GM21528 (cell line): ENCODE data around the gene PEF1.
"Not testable (repeated sequence)": the region's sequence is repeated elsewhere in the genome, so short reads cannot be mapped to it uniquely, and the experiment has no call there.

Experiments
- ATAC-seq: cut with Tn5 transposase; IDR thresholded peaks from one replicate; pipeline ENCODE4 v1.9.1; 2021; ENCODE audit warnings: mild to moderate bottlenecking, moderate library complexity; ENCODE audit not compliant: unreplicated experiment, low FRiP score

The PEF1 gene

DNA sequence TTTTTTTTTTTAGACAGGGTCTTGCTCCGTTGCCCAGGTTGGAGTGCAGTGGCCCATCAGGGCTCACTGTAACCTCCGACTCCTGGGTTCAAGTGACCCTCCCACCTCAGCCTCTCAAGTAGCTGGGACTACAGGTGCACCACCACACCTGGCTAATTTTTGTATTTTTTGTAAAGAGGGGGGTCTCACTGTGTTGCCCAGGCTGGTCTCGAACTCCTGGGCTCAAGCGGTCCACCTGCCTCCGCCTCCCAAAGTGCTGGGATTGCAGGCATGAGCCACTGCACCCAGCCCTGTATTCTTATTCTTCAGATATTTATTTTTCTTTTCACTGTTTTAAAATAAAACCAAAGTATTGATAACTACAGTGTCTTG, 57.4 kb downstream of the PEF1 start:
- not testable (repeated sequence) for ATAC-seq

DNA sequence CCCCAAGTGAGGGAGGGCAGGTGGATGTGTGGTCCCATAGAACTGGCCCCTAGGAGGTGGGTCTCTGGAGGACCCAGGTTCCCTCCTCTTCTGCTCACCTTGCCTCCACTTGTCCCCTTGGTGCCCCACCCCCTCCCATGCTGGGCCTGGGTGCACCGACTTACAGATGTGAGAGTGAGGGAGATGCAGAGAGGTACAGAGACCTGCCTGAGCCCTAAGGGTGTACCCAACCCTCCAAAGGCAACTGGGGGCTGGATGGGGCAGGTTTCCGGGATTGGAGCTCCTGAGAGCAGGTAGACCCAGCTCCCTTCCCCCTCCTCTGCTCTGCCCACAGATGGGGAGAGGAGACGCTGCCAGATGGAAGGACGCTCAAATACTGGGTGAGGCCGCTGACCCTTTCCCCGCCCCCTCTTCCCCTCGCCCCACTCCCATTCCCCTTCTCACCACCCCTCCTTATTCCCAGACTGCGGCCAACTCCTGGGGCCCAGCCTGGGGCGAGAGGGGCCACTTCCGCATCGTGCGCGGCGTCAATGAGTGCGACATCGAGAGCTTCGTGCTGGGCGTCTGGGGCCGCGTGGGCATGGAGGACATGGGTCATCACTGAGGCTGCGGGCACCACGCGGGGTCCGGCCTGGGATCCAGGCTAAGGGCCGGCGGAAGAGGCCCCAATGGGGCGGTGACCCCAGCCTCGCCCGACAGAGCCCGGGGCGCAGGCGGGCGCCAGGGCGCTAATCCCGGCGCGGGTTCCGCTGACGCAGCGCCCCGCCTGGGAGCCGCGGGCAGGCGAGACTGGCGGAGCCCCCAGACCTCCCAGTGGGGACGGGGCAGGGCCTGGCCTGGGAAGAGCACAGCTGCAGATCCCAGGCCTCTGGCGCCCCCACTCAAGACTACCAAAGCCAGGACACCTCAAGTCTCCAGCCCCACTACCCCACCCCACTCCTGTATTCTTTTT, 58.0 kb downstream of the PEF1 start:
- no peak for ATAC-seq

DNA sequence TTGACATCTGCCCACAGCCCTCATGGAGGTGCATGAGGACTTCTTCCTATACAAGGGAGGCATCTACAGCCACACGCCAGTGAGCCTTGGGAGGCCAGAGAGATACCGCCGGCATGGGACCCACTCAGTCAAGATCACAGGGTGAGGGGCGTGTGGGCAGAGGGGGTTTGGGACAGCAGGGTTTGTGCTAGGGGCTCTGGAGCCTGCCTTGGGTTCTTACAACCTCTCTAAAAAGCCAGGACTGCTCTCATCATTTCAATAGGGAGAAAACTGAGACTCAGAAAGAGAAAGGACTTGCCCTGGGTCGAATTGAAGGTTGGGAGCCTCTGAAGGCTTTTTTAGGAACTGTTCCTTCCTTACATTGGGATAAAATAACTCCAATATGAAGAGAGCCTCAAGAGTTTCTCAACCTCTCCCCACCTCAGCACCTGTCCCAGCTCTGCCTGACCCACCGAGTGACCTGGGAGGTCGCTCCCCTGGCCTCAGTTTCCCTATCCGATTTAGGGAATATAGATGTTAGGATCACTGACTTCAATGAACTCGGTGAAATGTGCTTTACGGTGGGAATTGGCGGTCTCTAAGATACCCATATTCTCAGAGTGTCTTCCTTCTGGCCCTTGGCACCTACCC, 58.8 kb downstream of the PEF1 start:
- no peak for ATAC-seq

DNA sequence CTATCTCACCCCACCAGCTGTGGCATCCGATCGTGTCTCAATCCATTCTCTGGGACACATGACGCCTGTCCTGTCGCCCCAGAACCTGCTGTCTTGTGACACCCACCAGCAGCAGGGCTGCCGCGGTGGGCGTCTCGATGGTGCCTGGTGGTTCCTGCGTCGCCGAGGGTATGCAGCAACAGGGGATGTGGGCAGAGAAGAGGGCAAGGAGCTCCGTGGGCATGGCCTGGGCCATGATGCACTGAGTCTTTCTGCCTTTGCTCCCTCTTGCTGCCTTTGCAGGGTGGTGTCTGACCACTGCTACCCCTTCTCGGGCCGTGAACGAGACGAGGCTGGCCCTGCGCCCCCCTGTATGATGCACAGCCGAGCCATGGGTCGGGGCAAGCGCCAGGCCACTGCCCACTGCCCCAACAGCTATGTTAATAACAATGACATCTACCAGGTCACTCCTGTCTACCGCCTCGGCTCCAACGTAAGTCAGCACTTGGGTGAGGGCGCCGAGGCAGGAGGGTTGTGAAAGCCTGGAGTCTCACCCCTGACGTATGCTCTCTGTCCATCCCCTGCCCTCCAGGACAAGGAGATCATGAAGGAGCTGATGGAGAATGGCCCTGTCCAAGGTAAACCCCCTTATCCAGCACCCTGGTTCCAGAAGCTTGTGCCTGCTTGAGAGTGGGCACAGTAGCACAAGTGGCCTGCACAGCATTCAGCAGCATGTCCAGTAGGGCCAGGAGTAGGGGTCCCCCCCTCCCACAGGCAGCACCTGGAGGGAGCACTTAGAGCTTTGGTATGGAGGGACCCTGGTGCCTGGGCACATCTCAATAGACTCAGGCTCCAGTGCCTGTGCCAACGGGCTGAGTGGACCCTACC, 59.6 kb downstream of the PEF1 start:
- no peak for ATAC-seq

DNA sequence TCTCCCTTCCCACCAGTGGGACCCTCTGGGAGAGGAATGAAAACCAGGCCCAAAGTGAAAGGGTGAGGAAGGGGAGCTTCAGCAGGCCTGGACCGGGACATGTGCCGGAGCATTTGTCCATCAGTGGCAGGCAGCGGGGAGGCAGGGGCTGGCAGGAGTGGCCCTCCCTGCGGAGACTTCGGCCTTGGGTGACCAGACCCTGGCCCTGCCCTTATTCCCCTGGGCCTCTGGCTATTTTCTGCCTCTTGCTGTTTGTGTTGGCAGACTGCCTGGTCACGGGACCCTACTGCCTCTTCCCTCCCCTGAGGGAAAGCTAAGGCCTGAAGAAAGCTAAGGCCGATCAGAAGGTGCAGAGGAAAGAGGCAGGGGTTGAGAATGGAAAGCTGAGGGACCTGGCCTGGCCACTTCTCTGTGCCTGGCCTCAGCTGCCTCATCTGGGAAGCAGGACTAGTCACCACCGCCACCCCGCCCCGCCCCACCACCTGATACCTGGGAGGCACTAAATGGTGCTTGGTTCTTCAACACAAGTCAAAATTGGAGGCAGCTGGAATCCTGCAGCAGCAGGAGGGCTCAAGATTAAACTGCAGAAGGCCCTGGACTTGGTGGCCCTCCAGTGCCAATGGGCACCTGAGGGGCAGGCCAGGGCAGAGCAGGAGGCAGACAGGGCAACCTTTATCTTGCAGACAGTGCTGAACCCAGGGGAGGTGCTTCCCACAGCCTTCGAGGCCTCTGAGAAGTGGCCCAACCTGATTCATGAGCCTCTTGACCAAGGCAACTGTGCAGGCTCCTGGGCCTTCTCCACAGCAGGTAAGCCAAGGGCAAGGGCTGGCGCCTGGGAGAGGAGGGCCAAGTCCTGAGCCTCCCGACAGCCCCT, 60.4 kb downstream of the PEF1 start:
- no peak for ATAC-seq

DNA sequence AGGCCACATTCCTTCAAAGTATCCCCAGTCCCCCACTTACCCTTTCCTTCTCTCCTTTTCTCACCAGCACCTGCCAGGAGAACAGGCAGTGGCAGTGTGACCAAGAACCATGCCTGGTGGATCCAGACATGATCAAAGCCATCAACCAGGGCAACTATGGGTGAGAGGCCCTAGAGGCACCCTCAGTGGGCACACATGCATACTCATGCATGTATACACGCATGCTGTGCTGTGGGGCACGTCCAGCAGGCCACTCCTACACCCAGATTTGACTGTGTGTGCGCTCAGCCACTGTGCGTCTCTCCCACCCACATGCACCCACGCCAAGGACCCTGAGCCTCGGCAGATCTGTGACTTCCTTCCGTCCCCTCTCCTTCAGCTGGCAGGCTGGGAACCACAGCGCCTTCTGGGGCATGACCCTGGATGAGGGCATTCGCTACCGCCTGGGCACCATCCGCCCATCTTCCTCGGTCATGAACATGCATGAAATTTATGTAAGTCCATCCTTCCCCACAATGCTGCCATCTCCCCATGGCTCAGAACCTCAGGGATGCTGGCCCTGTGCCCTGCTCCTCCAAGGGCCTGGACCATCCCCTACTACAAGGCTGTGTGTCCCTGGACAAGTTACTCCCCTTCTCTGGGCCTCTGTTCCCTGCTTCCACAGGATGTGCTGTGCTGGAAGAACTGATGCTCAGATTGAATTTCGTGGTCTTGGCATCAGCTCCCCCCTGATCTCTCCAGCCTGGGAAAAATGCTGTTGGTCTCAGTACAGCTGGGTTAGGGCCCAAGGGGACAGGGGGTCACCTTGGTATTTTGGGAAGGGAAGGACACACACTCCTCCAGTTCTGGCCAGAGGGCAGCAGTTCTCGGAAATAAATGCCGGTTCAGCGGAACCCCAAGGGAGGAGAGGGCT, 61.3 kb downstream of the PEF1 start:
- no peak for ATAC-seq

DNA sequence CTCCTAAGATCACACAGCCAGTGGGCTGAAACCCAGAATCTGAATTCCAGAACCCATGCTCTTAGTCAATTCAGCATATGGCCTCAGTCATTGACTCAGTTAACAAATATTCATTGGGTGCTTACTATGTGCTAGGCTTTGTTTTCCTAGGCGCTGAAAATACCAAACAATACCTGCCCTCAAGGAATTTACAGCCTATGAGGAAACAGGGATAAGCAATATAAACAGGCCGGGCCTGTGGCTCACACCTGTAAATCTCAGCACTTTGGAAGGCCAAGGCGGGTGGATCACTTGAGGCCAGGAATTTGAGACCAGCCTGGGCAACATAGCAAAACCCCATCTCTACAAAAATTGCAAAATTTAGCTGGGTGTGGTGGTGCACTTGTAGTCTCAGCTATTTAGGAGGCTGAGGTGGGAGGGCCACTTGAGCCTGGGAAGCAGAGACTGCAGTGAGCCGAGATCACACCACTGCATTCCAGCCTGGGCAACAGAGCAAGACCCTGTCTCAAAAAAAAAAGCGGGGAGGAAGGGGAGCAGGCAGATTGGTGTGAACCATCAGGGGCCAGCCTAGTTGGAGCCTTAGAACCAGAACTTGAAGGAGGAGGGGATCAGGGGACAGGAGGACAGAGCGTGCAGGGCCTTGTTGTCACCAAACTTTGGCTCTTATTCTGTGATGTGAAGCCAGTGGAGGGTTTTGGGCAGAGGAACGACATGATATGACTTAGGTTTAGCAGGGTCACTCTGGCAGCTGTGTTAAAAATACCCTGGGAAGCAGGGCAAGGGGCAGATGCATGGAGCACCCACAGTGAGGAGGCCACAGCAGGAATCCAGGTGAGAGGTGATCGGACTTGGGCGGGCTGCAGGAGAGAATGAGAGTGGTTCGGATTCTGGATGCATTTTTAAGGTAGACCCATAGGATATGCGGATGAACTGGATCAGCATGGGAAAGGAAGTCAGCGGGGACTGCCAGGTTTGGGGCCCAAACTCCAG, 62.6 kb downstream of the PEF1 start:
- ATAC-seq, result no peak

DNA sequence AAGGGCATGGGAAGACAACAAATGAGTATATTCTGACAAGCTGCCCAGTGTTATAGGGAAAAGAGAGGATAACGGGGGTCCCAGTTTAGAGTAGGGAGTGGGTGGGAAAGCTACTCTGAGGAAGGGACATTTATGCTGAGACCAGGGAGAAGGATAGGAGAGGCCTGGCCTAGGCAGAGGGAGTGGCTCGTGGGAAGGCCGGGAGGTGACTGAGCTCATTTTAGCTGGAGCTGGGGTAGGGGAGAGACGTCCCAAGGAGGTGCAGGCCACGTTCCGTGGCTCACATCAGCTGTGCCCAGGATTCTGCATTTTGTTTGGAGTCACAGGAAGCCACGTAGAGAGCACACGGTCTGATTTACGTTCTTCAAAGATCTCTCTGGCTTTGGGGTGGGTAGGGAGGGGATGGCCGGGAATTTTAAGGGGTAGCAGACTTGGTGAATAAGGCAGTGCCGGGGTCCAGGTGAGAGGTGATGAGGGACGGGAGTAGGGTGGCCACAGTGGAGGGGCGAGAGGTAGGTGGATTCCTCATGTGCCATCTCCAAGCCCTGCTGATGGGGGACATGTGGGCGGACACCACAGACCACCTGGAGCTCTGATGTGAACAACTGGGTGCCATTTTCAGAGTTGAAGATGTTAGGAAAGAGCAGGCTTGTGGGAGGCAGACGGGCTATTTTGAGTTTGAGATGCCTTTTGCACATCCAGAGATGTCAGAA, 63.6 kb downstream of the PEF1 start:
- ATAC-seq, result no peak

DNA sequence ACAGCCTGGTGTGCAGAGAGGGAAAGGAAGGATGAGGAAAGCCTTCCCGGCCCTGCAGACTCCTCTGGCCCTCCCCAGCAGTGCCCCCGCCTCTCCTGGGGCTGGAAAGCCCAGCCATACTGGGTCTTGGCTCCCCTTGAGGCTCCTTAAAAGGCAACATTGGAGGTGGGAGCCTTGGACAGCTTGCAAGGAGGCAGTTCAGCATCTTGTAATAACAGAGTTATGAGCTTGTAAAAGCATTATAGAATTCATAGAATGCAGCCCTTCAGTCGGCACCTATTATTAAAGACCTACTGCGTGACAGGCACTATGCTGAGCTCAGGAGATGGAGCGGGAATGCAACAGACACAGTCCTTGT, 64.2 kb downstream of the PEF1 start:
- no peak for ATAC-seq
